HG03575 (cell line): ENCODE data around the gene PVALEF.

Experiments used
- ATAC-seq: cut with Tn5 transposase; IDR thresholded peaks from one replicate; pipeline ENCODE4 v1.9.1; 2021; ENCODE audit not compliant: unreplicated experiment, insufficient number of reproducible peaks, low FRiP score; ENCODE audit errors: extremely low read depth

The PVALEF gene

DNA sequence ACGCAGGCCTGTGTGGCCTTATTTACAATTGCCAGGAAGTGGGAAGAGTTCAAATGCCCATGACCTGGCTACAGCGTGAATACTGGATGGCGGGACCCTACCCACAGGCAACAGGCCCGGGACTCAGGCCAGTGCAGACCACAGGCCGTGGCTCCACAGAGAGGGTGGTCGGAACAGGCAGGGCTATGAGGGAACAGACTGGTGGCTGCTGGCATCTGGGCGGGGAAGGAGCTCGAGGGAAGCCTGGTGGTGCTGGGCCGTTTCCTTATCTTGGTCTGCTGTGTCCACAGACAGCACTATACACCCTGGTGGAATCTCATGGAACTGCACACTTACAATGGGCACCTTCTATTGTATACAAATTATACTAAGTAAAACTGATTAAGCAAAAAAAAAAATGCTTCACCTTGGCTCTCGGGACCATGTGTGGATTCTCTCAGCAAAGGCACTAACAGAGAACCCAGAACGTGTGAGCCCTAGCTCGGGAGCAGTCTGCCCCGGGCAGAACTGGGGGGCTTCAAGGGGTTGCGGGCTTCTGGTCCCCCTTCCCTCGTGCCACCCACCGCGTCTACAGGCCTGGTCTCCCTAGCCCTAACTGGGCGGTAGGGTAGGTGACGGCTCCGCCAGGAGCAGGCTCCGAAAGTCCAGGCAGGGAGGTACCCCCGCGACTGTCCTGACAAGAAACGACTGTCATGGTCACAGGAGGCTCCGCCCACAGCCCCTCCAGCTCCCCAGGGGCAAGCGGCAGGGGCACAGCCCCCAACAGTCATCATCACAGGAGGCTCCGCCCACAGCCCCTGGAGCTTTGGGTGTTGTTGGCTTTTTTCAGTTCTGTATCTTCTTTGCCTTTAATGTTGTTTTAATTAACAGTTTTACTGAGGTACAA is 35.6 kb downstream of the PVALEF start:
- no peak for ATAC-seq

DNA sequence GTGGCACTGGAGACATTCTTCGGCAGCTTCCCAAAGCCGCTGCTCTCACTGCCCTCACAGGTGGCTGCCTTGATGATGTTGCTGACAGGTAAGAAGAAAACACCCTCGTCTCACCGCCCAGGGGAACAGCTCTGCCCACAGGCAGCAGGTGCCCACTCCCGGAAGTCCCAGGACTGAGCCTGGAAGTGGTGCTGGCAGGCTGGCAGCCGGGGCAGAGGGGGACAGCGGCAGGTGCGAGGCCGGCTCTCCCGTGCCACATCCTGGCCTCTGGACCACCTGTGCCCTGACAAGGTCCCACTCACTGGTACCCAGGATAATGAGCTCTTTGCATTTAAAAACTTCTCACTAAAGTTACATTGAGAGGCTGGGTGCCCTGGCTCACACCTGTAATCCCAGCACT is 37.0 kb downstream of the PVALEF start:
- no peak for ATAC-seq

DNA sequence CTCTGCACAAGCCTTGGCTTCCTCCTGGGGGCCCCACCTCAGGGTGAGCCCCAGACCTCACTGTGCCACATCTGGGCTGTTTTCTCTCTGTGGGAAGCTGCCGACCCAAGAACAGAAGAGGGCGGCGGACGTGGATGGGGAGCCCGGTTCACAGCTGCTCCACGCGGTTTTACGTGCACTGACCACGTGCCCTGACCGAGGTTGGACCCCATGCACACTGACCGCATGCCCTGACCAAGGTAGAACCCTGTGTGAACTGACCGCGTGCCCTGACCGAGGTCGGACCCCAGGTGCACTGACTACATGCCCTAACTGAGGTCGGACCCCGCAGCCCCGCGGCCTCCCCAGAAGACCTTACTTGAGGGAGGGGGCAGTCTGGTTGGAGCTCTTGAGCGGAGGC is 37.8 kb downstream of the PVALEF start:
- ATAC-seq, result no peak

DNA sequence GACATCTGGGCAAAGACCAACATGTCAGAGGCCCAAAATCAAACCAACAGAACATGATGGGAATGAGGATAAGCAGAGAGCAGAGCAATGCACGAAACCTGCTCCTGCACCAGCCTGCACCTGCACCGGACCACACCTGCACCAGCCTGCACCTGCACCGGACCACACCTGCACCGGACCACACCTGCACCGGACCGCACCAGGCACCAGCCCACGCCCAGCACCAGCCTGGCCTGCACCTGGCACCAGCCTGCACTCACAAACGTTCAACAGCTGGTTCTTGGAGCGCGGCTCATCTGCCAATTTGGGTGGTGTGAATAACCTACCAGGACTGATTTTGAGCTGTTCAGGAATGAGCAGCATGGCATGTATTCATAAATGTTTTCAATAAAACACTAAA is 39.3 kb downstream of the PVALEF start:
- ATAC-seq, result no peak

DNA sequence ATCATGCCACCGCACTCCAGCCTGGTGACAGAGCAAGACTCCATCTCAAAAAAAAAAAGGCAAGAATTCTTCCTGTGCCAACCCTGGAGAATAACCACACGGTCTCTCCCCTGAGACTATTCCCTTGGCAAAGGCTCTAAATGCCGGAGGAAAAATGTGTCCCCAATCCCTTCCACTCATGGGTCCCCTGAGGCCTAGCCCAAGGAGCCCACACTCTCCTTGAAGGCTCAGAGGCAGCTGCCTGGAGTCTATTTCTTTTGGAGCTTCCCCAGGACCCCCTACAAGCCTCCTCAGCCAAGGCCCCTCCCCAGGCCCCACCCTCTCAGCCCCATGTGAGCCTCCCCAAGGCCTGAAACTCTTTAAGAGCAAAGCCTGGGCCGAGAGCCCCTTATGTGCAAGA is 40.9 kb downstream of the PVALEF start:
- ATAC-seq, result no peak

DNA sequence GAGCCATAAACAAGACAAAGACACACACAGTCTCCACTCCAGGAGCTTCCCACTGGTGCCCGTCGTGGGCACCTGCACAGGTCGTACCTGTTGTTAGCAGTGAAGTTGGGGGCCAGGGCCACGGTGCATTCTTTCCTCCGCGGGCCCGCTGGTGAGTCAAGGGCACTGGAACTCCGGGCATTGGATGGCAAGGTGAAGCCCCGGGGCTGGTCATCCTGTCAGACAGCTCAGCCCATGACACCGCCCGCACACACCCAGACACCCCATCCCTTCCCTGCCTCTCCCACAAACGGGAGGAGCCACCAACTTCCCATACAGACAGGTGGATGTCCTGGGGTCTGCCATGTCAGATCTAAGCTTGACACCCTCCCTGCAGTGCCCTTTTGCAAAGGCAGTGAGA is 41.4 kb downstream of the PVALEF start:
- no peak for ATAC-seq

DNA sequence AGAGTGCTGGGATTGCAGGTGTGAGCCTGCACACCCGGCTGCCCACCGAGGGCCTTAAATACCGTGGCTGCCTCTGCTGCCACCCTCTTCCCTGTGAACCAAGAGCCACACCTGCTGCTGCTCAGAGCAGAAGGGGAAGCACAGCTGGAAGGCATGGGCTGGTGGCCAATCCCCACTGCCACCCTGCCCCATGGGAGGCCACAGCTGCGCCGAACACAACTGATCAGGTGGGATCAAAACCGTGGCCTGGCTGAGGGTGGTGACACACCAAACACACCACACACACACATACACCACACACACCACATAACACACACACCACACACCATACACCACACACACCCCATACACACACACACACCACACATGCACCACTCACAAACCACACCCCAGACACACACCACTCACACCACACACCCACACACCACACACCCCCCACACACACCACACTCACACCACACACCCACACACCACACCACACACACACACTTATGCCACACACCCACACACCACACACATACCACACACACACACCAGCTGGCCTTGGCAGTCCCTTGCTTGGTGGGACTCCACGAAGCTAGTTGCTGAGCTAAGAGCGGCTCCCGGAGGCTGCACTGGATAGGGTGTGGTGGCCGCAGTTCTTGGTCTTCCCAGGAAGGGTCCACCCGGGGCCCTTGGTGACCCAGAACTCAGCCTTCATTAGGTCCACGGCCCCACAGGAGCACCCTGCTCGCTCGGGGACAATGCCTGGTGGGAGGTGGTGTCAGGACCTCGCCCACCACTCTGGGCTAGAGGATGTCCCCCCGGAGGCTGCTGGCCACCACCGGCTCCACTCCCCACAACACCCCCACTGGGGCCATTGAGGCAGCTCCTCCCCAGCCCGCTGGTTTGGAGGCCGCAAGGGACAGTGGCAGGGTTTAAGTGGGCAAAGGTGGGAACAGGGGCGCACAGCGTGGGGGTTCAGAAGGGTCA is 42.6 kb downstream of the PVALEF start:
- ATAC-seq, result no peak

DNA sequence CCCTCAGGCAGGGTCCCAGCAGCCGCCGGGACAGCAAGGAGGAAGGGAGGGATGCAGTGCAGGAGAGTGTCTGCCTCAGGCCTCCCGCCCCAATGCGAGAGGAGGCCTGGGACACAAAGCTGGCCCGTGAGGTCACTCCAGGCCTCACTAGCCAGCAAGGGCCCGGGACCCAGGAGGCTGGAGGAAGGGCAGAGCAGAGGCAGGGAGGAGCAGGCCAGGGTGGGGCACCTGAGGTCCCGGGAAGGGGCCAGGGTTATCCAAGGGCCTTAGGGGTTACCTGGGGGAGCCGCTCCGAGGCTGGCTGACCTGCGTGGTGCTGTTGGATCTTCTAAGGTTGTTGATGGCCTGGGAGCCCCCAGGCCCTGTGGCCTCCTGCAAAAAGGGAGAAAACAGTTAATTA is 43.3 kb downstream of the PVALEF start:
- ATAC-seq, result no peak

DNA sequence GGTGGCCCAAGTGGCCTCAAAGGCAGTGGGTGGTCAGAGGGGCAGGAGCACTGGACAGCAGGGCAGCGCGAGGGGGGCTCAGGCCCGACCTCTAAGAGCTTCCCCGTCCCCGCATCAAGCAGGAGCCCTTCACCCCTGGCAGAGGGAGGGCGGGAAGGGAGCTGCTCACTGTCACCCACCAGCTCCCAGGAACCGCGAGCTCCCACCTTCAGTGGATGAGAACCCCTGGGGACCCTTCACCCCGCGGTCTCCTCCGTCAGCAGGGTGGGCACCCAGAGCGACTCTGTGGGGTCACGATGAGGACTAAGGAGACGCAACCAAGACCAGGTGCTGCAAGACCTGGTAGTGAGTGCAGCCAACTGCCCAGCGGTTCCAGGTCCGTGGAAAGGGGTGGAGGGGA is 43.8 kb downstream of the PVALEF start:
- no peak for ATAC-seq

DNA sequence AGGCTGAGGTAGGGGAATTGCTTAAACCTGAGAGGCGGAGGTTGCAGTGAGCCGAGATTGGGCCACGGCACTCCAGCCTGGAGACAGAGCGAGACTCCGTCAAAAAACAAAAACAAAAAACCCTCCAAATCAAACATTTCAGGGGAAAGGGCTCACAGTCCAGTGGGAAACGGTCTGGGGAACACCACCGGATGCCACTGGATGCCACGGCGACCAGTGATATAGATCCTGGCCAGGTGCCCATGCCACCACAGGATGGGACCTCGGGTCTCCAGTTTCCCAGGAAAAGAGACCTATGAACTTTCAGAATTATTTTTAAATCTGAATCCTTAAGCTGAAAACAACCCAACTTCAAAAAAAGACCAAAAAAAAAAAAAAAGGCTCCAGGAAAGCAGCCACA is 45.2 kb downstream of the PVALEF start:
- ATAC-seq, result no peak

DNA sequence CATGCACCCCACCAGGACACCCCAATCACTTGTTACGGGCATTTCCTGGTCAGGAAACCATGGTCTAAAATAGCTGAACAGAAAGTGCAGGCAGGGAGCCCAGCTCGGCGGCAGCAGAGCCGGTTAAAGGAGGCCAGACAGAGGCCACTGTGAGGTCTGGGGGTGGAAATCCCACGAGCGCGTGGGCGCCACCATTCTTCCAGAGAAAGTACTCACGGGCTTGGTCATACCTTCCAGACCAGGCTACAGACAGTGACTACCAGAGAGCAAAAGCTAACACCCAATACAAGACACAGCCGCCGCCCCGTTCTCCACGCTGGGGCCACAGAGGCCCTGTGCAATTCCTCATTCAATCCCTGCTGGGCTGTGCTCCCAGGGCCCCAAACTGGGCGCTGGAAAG is 45.6 kb downstream of the PVALEF start:
- no peak for ATAC-seq

DNA sequence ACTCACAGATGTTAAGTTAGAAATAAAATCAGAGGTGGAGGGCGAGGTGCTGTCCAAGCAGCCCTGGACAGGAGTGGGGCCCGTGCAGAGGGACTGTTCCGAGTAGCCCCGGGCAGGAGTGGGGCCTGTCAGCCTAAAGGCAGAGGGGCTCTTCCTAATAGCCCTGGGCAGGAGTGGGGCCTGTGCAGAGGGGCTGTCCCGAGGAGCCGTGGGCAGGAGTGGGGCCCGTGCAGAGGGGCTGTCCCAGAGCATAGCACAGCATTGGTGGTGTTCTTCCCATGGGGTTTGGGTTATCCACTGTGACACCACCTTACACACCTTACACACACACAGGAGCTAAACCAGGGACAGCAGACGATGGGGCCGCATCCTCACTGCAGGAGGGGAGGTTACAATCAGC is 47.1 kb downstream of the PVALEF start:
- no peak for ATAC-seq

DNA sequence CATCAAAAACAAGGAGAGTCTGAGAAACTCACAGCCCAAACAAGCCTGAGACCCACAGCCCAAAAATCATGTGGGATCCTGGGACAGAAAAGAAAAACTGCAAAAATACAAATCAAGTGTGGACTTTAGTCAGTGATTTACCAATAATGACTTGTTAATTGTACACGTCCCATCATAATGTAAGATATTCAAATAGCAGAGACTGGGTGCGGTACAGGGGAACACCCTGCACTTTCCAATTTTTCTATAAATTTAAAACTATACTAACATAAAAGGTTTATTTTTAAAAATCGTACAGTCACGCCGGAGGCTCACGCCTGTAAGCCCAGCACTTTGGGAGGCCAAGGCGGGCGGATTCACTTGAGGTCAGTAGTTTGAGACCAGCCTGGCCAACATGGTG is 48.7 kb downstream of the PVALEF start:
- no peak for ATAC-seq

DNA sequence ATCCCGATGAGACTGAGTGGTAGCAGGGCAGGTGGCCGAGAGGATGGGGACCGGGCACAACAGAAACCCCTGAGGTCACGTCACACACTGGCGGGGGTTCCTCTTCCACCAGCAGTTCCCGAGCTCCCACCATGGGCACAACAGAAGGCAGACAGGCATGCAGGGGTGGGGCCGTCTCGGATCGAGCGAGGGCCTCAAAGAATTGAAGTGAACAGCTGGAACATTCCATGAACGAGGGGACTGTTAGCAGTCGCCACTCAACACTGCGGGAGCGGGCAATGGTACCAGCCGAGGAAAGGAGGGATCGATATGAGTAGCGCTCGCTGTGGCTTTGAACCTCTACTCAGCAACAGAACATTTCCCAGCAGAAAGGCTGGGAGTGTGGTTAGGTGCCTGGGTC is 52.2 kb downstream of the PVALEF start:
- no peak for ATAC-seq

DNA sequence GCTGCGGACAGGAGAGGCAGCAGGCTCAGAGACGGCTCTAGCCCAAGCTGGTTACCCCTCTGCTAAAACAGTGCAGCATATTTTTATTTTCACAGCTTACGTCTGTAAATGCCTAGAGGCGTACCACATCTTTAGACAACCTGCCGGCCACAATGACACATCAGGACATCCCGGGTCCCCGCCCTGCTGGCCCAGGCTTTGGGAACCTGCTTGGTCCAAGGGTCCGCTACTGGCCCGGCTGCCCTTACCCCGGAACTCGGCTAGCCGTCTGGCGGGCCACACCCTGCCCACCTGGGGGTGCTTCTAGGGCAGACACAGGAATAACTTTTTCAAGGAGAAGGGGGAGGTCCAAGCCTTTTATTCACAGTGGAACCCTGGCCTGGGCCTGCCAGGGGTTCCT is 53.2 kb downstream of the PVALEF start:
- no peak for ATAC-seq

DNA sequence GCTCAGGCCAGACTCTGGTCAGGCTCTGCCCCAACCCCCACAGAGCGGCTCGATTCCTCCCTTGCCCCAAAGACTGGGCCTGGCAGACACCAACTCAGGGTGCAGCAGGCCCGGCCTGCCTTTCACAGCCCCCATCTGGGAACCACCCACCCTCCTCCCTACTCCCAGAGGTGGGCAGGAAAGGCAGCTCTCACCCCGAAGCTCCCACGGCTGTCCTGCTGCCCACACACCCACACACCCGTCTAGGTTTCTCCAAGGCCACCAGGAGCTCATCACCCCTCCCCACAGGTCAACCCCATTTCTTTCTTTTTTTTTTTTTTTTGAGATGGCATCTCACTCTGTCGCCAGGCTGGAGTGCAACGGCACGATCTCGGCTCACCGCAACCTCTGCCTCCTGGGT is 53.7 kb downstream of the PVALEF start:
- ATAC-seq, result no peak

DNA sequence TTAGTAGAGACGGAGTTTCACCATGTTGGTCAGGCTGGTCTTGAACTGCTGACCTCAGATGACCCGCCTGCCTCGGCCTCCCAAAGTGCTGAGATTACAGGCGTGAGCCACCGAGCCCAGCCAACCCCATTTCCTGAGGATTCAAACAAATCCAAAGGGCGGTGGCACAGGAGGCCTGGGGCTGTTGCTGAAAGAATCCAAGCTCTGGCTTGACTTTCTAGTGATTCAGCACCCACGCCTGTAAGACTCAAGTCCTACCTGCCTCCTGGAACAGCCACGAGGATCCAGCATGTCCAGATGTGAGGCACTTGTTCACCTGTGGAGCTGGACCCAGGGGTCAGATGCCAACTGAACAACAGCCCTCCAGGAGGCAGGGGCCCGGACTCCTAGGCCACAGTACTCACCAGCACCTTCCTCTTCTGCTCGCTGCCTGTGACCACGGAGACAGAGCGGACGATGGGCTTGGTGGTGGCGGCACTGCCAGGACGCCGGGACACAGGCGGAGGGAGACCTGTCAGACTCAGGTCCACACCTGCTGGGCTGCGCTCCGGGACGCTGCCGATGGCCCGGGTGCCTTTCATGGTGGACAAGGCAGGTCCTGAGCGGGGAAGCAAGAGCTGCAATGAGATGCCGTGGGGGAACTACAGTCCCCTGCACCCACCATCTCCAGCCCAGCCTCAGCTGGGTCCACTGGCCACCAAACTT is 54.3 kb downstream of the PVALEF start:
- no peak for ATAC-seq

DNA sequence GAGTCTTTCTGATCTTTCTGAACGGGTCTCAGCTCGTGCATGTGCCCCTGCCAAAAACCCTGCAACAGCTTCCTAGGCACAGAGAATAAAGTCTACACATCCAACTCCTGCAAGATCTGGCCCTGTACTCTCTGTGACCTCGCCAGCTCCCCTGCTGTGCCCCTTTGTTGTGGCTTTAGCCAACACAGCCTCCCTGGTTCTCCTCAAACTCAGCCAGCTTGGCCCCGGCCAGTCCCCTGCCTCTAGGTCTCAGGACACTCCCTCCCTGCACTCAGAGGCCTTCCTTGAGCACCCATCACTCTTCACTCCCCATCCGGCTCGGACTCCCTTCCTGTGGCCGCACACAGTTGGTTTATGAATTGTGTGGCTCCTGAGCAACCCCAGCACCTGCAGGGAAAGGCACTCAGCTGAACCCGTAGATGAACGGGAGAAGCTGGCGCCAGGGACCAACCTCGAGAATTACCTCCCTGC is 56.1 kb downstream of the PVALEF start:
- no peak for ATAC-seq

DNA sequence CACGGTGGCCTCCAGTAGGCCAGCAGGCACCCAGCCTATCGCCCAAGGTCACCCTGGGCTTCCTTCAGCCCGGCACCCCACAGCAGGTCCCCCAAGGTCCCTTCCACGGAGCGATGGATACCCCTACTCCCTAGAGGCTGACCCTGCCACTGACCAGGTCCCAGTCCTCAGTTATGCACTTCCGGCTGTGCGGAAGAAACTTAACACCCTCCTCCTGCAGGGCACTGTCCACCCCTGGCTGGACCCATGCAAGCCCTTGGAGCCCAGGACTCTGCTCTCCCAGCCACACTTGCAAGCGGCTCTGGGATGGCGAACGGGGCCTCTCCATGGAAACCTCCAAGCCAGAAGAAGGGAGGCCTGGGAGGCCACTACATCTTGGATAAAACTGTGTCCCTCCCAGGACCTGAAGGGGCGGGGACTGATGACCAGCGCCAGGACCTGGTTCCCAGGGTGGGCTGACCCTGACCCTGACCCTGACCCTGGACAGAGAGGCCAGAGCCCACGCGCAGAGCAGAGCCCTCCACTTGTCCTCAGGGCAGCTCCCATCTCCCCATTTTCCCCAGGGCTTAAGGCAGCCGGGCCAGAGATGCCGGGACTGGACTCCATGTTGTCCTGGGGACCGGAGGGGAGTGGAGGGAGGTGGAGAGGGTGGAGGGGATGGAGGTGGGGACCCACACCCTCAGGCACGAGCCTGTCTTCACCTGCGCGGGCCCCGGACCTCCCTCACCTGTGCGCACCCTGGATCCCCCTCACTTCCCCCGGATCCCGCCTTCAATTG is 56.7 kb downstream of the PVALEF start:
- no peak for ATAC-seq
